GM06990 (cell line): ENCODE data around the gene SLC12A7.

Experiments used
- DNase-seq: peaks from one replicate; pipeline ENCODE4 v3.0.0-alpha.2; 2011; ENCODE audit not compliant: insufficient read length; ENCODE audit errors: extremely low read depth
- H3K27me3 ChIP-seq: replicated peaks from 2 replicates; pipeline ENCODE4 v1.6.0; 2011; ENCODE audit warnings: low read length; ENCODE audit not compliant: control insufficient read depth, insufficient read depth
- H3K36me3 ChIP-seq: 2 replicates; pipeline ENCODE4 v1.5.1; 2011; ENCODE audit warnings: low read length; ENCODE audit not compliant: control insufficient read depth, insufficient read depth
- H3K4me3 ChIP-seq: replicated peaks from 2 replicates; pipeline ENCODE4 v1.5.1; 2011; ENCODE audit warnings: low read depth, mild to moderate bottlenecking, control low read depth, low read length
- TF ChIP-seq, protein P1 (sequence below): IDR thresholded peaks from 2 replicates; pipeline ENCODE4 v1.5.1; 2011; ENCODE audit warnings: low read length, control low read depth, mild to moderate bottlenecking, inconsistent platforms; ENCODE audit not compliant: insufficient read depth, poor library complexity, severe bottlenecking

The SLC12A7 gene

DNA sequence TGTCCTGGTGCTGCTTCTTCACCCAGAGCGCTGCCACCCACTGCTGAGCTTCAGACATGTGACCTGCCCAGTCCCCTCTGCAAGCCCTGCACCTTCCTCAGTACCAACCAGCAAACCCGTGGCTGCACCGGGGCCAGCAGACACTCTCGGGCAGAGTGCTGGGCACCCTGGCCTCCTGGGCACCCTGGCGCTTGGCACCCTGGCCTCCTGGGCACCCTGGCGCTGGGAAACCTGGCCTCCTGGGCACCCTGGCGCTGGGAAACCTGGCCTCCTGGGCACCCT is 31.7 kb upstream of the SLC12A7 start:
- H3K36me3 ChIP-seq = no peaks in the 10 kb centered on the region
- no peak for DNase-seq
- TF ChIP-seq, protein P1, sequence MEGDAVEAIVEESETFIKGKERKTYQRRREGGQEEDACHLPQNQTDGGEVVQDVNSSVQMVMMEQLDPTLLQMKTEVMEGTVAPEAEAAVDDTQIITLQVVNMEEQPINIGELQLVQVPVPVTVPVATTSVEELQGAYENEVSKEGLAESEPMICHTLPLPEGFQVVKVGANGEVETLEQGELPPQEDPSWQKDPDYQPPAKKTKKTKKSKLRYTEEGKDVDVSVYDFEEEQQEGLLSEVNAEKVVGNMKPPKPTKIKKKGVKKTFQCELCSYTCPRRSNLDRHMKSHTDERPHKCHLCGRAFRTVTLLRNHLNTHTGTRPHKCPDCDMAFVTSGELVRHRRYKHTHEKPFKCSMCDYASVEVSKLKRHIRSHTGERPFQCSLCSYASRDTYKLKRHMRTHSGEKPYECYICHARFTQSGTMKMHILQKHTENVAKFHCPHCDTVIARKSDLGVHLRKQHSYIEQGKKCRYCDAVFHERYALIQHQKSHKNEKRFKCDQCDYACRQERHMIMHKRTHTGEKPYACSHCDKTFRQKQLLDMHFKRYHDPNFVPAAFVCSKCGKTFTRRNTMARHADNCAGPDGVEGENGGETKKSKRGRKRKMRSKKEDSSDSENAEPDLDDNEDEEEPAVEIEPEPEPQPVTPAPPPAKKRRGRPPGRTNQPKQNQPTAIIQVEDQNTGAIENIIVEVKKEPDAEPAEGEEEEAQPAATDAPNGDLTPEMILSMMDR = no peak

DNA sequence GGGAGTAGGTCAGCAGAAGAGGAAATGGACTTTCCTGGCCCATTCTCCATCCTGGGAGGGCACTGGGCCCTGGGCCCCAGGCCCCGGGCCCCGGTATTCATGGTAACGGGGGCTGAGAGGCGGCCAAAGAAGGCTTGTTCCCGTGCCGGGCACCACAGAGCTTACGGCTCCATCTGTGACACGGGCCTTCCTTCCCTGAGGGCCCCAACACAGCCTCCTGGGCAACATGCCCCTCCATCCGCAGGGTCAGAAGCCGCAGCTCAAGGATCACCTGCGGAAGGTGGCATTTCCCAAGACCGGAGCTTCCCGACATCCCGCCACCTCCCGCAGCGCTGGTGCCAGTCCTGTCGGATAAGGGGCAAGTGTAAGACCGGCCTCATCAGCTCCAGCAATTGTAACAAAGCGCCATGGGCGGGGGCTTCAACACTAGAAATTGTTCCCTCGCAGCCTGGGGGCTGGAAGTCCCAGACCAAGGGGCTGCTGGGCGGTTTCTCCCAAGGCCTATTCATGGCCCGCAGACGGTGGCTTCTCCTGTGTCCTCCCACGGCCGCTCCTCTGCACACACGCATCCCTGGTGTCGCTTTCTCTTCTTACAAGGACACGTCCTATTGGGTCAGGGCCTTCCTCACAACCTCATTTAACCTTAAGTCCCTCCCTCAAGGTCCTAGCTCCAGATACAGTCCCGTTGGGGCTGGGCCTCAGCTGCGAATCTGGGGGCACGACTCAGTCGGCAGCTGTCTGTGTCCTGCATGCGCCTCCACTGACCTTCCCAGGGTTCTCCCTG is 31.2 kb upstream of the SLC12A7 start:
- Histone ChIP-seq H3K4me3 (no peak overlapping the region), H3K36me3 (no peaks in the 10 kb centered on the region), H3K27me3 (no peaks in the 10 kb centered on the region; the same call in 1 of the 2 replicates)
- TF ChIP-seq, protein P1 = no peak
- no peak for DNase-seq

More for the DNA sequence above, 31.7 kb upstream of the SLC12A7 start:
- Histone ChIP-seq H3K27me3 (no peaks in the 10 kb centered on the region; the same call in 1 of the 2 replicates), H3K4me3 (no peak overlapping the region)

DNA sequence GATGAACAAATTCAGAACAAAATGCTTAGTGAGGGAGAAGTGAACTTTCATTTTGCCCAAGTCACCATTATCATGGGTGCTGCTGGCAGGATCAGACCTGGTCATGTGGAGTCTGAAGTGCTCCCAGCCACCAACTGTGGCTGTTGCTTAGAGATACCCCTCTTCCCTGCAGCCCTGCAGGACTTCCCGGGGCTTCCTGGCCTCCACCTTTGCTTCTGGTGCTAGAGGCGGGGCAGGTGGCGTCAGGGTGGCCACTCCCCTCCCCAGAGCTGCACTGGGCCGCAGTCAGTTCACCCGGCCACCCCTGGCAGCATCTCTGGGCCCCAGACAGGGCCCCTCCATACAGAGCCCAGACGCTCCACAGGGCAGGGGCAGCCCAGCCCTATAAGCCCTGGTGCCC is 30.0 kb upstream of the SLC12A7 start:
- H3K36me3 ChIP-seq = no peaks in the 10 kb centered on the region
- no peaks in the 10 kb centered on the region; the same call in 1 of the 2 replicates for H3K27me3 ChIP-seq
- DNase-seq = no peak
- TF ChIP-seq, protein P1 = no peak
- no peak overlapping the region for H3K4me3 ChIP-seq

DNA sequence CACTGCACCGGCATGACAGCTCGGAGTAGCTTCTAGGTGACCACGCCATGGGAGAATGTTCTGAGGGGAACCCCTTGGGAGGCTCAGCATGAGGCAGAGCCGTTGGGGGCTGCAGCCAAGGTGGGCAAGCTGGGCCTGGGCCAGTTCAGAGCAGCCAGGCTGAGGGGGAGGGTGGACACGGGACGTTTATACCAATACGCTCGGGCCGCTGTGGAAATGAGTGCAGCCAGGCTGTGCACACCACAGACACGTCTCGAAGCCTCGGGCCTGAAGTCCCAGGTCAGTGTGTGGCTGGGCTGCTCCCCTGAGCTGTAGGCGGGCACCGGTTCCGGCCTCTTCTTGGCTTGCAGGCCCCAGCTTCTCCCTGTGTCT is 28.9 kb upstream of the SLC12A7 start:
- Histone ChIP-seq H3K36me3 (no peaks in the 10 kb centered on the region), H3K4me3 (no peak overlapping the region), H3K27me3 (no peaks in the 10 kb centered on the region; the same call in 1 of the 2 replicates)
- no peak for DNase-seq
- TF ChIP-seq, protein P1 = no peak

DNA sequence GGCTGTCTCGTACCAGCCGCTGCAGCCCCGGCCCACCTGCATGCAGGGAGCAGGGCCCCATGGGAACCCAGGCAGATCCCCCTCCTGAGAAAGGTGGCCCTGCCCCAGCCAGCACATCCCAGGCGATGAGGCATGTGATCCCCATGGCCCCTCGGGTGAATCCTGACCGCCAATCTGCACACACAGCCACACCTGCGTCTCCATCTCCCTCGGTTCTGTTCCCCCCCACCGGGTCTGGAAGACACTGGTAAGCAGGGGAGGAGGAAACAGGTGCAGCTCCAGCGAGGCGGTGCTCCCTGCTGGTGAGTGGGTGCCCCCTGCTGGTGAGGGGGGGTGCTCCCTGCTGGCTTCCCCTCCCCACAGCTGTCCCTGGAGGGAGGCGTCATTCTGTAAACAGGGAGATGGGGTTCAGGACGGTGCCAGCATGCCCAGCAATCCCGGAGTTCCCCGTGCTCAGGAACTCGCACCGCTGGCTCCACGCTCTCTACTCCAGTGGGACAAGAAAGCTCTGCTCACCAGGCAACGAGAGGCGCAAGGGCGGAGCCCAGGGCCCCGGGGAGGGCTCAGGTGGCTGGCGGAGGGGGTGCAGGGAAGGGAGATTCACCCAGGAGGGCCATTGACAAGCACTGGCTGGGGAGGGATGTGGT is 28.4 kb upstream of the SLC12A7 start:
- Histone ChIP-seq H3K4me3 (no peak overlapping the region), H3K27me3 (no peaks in the 10 kb centered on the region; the same call in 1 of the 2 replicates), H3K36me3 (no peaks in the 10 kb centered on the region)
- TF ChIP-seq, protein P1 = peak; percentile 94
- DNase-seq = peak; percentile 71
